Tibial artery (tissue), 4 donors: ENCODE data around the gene HIP1.

Experiments used
- DNase-seq, 2 donors: peaks; one replicate each; pipeline ENCODE4 v3.0.0-alpha.2; 2019
- H3K27ac ChIP-seq, 2 donors: fragments of 200-600 bp; sonication (generic) in 1 of 2; 1 replicate in 1 of 2; 2 replicates in 1 of 2; pipeline ENCODE4 v1.5.1; 2018 to 2019; ENCODE audit warnings: mild to moderate bottlenecking in 1 of 2
- H3K27me3 ChIP-seq, 2 donors: fragments of 200-600 bp; sonication (generic) in 1 of 2; one replicate each; pipeline versions ENCODE4 v1.5.1 to v1.6.0; 2016 to 2019
- H3K36me3 ChIP-seq, 3 donors: fragments of 200-600 bp; sonication (generic) in 2 of 3; one replicate each; pipeline ENCODE4 v1.5.1; 2016 to 2019; ENCODE audit warnings: mild to moderate bottlenecking in 2 of 3
- H3K4me1 ChIP-seq, 4 donors: fragments of 200-600 bp; sonication (generic) in 2 of 4; 1 replicate in 3 of 4; 2 replicates in 1 of 4; pipeline ENCODE4 v1.5.1; 2016 to 2019
- H3K4me3 ChIP-seq, 2 donors: fragments of 200-600 bp; sonication (generic) in 1 of 2; 1 replicate in 1 of 2; 2 replicates in 1 of 2; pipeline ENCODE4 v1.5.1; 2018 to 2019; ENCODE audit warnings: mild to moderate bottlenecking in 2 of 2
- H3K9me3 ChIP-seq, 3 donors: fragments of 200-600 bp; sonication (generic) in 1 of 3; one replicate each; pipeline ENCODE4 v1.5.1; 2016 to 2019
- intact Hi-C: fragments of 100-400 bp; cut with DNase I; formaldehyde crosslinking; loops from one replicate; pipeline ENCODE4 v1.15.0; 2023; ENCODE audit warnings: low total_unique reads
- TF ChIP-seq, protein P1 (sequence below), 2 experiments: fragments of 200-600 bp in 1 of 2; fragments of 450-650 bp in 1 of 2; IDR thresholded peaks; one replicate each; pipeline ENCODE4 v1.5.1; 2017 to 2019; ENCODE audit warnings: antibody characterized with exemption in 2 of 2, mild to moderate bottlenecking in 1 of 2, moderate library complexity in 1 of 2

Gene HIP1

DNA sequence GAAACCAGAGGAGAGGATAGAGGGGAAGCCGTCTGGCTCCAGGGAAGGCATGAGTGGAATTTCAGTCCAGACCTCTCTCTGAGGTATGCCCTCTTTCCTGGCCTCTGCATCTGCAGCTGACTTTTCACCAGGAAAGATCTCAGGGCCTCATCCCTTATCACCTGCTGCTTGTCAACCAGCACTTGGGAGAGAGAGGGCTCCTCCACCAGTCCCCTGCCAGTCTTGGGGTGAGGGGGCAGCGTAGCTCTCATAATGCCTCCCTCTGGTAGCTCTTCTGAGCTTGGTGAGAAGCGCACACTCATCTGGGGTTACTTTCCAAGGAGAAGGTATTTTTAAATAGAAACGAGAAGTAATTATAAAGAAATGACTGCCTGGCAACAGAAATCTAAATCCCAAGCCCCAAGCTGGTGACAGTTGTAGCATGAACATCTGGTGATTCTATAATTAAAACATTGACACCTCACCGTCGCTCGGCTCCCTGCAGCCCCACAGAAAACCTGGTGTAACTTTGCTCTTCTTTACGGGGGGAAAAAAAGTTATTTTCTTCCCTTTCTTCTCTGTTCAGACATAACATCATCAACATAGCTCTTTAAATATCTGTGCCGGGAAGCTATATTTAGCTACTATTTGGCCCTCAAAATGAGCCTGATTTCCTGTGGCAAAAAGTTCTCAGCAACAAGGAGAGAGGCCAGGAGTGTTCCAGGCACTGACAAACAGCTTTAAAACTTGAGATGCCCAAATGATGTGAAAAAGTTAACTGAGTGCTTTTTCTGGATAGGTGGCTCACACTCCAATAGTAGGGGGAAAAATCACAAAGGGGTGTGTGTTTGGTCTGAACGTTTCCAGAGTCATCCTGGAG, 26.9 kb downstream of the HIP1 start:
- Histone ChIP-seq H3K4me3 (peak overlapping the region; percentile 6 to 32), H3K4me1 (peaks cover 0 to 69% (median 44%) of the 10 kb centered on the region in 4 donors), H3K9me3 (peaks cover 0 to 12% (median 0%) of the 10 kb centered on the region in 3 donors), H3K27me3 (no peaks in the 10 kb centered on the region), H3K27ac (peak overlapping the region; percentile 82 to 86), H3K36me3 (no peaks in the 10 kb centered on the region)
- intact Hi-C loops = no loop called here
- DNase-seq = peak in 1 of 2 donors; percentile 30
- TF ChIP-seq, protein P1, sequence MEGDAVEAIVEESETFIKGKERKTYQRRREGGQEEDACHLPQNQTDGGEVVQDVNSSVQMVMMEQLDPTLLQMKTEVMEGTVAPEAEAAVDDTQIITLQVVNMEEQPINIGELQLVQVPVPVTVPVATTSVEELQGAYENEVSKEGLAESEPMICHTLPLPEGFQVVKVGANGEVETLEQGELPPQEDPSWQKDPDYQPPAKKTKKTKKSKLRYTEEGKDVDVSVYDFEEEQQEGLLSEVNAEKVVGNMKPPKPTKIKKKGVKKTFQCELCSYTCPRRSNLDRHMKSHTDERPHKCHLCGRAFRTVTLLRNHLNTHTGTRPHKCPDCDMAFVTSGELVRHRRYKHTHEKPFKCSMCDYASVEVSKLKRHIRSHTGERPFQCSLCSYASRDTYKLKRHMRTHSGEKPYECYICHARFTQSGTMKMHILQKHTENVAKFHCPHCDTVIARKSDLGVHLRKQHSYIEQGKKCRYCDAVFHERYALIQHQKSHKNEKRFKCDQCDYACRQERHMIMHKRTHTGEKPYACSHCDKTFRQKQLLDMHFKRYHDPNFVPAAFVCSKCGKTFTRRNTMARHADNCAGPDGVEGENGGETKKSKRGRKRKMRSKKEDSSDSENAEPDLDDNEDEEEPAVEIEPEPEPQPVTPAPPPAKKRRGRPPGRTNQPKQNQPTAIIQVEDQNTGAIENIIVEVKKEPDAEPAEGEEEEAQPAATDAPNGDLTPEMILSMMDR (IDR thresholded peaks at IDR 0.05) = no peak

DNA sequence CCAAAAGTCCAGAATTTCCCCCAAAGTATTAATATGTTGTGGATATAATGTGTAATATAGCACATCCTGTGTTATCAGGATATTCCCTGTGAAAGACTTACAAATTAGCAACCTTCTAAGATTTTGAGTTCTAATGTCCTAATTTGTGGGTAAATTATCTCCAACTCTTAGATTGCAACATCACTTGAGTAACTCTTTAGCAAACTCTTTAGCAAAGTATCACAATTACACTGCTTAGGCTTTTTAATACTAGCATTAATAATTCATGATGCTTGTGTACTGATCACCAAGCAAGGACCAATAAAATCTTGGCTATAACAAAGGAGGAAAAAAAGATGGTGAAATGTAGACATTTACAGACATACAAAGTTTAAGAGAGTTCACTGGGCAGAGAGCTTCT, 27.7 kb downstream of the HIP1 start:
- H3K27ac ChIP-seq = peak overlapping the region; percentile 82 to 86
- intact Hi-C loops = no loop called here
- no peaks in the 10 kb centered on the region for H3K27me3 ChIP-seq
- DNase-seq = no peak
- no peaks in the 10 kb centered on the region for H3K36me3 ChIP-seq
- peak overlapping the region in 1 of 2 donors; percentile 32 for H3K4me3 ChIP-seq
- H3K4me1 ChIP-seq = peaks cover 0 to 61% (median 43%) of the 10 kb centered on the region in 4 donors
- TF ChIP-seq, protein P1 (IDR thresholded peaks at IDR 0.05) = no peak
- H3K9me3 ChIP-seq = peaks cover 0 to 12% (median 0%) of the 10 kb centered on the region in 3 donors

DNA sequence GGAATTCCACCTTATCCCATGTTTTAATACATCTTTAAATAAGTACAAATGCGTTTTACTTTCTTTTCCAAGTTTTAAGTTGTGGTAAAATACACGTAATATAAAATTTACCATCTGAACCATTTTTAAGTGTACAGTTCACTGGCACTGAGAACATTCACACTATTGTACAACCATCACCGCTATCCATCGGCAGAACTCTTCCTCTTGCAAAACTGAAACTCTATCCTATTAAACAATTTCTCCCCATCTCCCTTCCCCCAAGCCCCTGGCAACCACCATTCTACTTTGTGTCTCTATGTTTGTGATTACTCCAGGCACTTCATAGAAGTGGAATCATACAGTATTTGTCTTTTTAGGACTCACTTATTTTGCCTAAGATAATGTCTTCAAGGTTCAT, 33.8 kb downstream of the HIP1 start:
- no peak overlapping the region for H3K4me3 ChIP-seq
- H3K27ac ChIP-seq = no peak overlapping the region
- H3K36me3 ChIP-seq = peaks cover 0 to 5% (median 0%) of the 10 kb centered on the region in 3 donors
- no peaks in the 10 kb centered on the region for H3K27me3 ChIP-seq
- intact Hi-C loops = no loop called here
- H3K4me1 ChIP-seq = peaks cover 0 to 10% (median 0%) of the 10 kb centered on the region in 4 donors
- TF ChIP-seq, protein P1 (IDR thresholded peaks at IDR 0.05) = no peak
- no peak for DNase-seq
- H3K9me3 ChIP-seq = peaks cover 0 to 10% (median 0%) of the 10 kb centered on the region in 3 donors

DNA sequence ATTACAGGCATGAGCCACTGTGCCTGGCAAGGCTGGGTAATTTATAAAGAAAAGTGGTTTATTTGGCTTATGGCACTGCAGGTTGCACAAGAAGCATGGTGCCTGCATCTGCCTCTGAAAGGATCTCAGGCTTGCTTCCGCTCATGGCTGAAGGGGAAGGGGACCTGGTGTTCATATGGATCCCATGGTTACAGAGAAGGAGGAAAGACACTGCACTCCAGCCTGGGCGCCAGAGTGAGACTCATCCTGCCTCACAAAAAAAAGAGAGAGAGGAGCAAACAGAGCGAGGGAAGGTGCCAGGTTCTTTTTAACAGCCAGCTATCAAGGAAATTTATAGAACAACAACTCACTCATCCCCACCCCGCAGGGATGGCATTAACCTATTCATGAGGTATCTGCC, 36.2 kb downstream of the HIP1 start:
- Histone ChIP-seq H3K27me3 (no peaks in the 10 kb centered on the region), H3K36me3 (peaks cover 0 to 6% (median 0%) of the 10 kb centered on the region in 3 donors), H3K9me3 (no peaks in the 10 kb centered on the region), H3K4me3 (no peak overlapping the region), H3K27ac (no peak overlapping the region), H3K4me1 (peaks cover 0 to 21% (median 0%) of the 10 kb centered on the region in 4 donors)
- TF ChIP-seq, protein P1 (IDR thresholded peaks at IDR 0.05) = no peak
- intact Hi-C loops = no loop called here
- no peak for DNase-seq

DNA sequence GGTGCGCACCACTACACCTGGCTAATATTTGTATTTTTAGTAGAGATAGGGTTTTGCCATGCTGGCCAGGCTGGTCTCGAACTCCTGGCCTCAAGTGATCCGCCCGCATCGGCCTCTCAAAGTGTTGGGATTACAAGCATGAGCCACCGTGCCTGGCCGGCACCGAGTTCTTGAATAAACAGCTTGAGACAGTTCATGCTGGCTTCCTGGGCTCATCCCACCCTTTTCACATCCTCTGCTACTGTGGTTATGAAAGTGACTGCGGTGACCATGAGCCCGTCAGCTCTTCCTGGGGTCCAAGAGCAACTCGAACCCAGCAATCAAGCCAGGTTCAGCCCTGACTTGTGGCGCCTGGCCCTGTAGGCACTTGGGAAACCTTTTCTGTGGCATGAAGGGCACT, 38.7 kb downstream of the HIP1 start:
- H3K4me3 ChIP-seq = no peak overlapping the region
- peak overlapping the region; percentile 59 to 76 for H3K27ac ChIP-seq
- peaks cover 0 to 23% (median 0%) of the 10 kb centered on the region in 4 donors for H3K4me1 ChIP-seq
- TF ChIP-seq, protein P1 (IDR thresholded peaks at IDR 0.05) = no peak
- H3K27me3 ChIP-seq = no peaks in the 10 kb centered on the region
- intact Hi-C loops = no loop called here
- H3K36me3 ChIP-seq = peaks cover 0 to 6% (median 6%) of the 10 kb centered on the region in 3 donors
- no peaks in the 10 kb centered on the region for H3K9me3 ChIP-seq
- DNase-seq = no peak
